Panc1 (cell line): ENCODE data around the gene APBB2. TPM values are rescaled to one million over a fixed set of nuclear protein-coding genes. Genes with fewer than 3 reads are reported as not detected.

ENCODE experiments used
- ATAC-seq: fragments of 200-7000 bp; cut with Tn5 transposase; 2 replicates; pipeline ENCODE4 v1.9.1; 2020; ENCODE audit warnings: mild to moderate bottlenecking, moderate library complexity
- BruUV-seq: library from RNA; stranded (reverse); fragments of 400-500 nt; replicated peaks from 2 replicates; lab custom pipeline; 2021; lab: Mats Ljungman, UMichigan
- CTCF ChIA-PET: fragments of 300-600 bp; sonication (Branson Sonifier 250); formaldehyde crosslinking; loops from one replicate; lab custom pipeline; 2022; ENCODE audit warnings: antibody characterized with exemption; lab: Charles Lee
- POLR2A ChIA-PET: fragments of 300-600 bp; sonication (Branson Sonifier 250); formaldehyde crosslinking; loops from one replicate; lab custom pipeline; 2022; ENCODE audit warnings: antibody characterized with exemption; lab: Charles Lee
- DNase-seq: peaks from one replicate; pipeline ENCODE4 v3.0.0-alpha.2; 2010; ENCODE audit warnings: low read depth, low spot score
- H3K27ac ChIP-seq: 2 replicates; pipeline ENCODE4 v1.5.1; 2011; ENCODE audit warnings: mild to moderate bottlenecking, low read length, inconsistent platforms
- H3K27me3 ChIP-seq: fragments of 200-500 bp; sonication (Bioruptor generic); 2 replicates; pipeline ENCODE4 v1.6.0; 2014; ENCODE audit warnings: low read length, inconsistent platforms; ENCODE audit not compliant: control insufficient read depth, insufficient read depth
- H3K36me3 ChIP-seq: fragments of 200-500 bp; sonication (Bioruptor generic); 2 replicates; pipeline ENCODE4 v1.5.1; 2014; ENCODE audit warnings: inconsistent platforms, mild to moderate bottlenecking, low read length, moderate library complexity; ENCODE audit not compliant: control insufficient read depth, insufficient read depth
- H3K4me1 ChIP-seq: 2 replicates; pipeline ENCODE4 v1.5.1; 2011; ENCODE audit warnings: inconsistent platforms, mild to moderate bottlenecking, low read length, moderate library complexity; ENCODE audit not compliant: control insufficient read depth, insufficient read depth
- H3K4me3 ChIP-seq, 2 experiments: 2 replicates each; pipeline ENCODE4 v1.5.1; 2011 to 2012; ENCODE audit warnings: low read depth in 2 of 2, low read length in 2 of 2, mild to moderate bottlenecking in 2 of 2, inconsistent platforms in 1 of 2, moderate library complexity in 1 of 2
- H3K9me3 ChIP-seq: fragments of 200-500 bp; sonication (Bioruptor generic); 2 replicates; pipeline ENCODE4 v1.5.1; 2014; ENCODE audit warnings: low read depth, mild to moderate bottlenecking, inconsistent platforms, low read length, moderate library complexity; ENCODE audit not compliant: control insufficient read depth, insufficient read depth
- CTCF ChIP-seq: fragments of 450-650 bp; IDR thresholded peaks from 2 replicates; pipeline ENCODE4 v1.5.1; 2017; ENCODE audit warnings: mild to moderate bottlenecking
- POLR2AphosphoS5 ChIP-seq: IDR thresholded peaks from 2 replicates; pipeline ENCODE4 v1.6.1; 2012; ENCODE audit warnings: mild to moderate bottlenecking, low read depth, low read length, moderate library complexity
- REST ChIP-seq, 2 experiments: IDR thresholded peaks; 2 replicates each; pipeline ENCODE4 v1.6.1; 2011 to 2012; ENCODE audit warnings: low read depth in 2 of 2, control low read depth in 1 of 2, low read length in 1 of 2, mild to moderate bottlenecking in 1 of 2, moderate library complexity in 1 of 2; ENCODE audit not compliant: insufficient read depth in 1 of 2
- SIN3A ChIP-seq: IDR thresholded peaks from 2 replicates; pipeline ENCODE4 v1.6.1; 2012; ENCODE audit warnings: low read depth, mild to moderate bottlenecking, low read length, moderate library complexity, borderline replicate concordance; ENCODE audit not compliant: insufficient read depth
- TCF7L2 ChIP-seq: IDR thresholded peaks from 2 replicates; pipeline ENCODE4 v1.6.1; 2011; ENCODE audit warnings: mild to moderate bottlenecking, low read depth, low read length, inconsistent platforms
- in situ Hi-C: cut with HindIII; loops from 2 replicates; pipeline ENCODE4 v1.10.0; 2016; ENCODE audit warnings: low sequenced_read_pairs, low pct_unique_long_range_greater_than_20kb
- intact Hi-C: fragments of 100-400 bp; cut with micrococcal nuclease; formaldehyde crosslinking; loops from one replicate; pipeline ENCODE4 v1.10.0; 2022; ENCODE audit not compliant: unreplicated experiment
- total RNA-seq: library from RNA; stranded (reverse); gene quantifications from one replicate; pipeline ENCODE4 v1.2.1, GENCODE V29; 2021; ENCODE audit not compliant: unreplicated experiment

The APBB2 gene
- total RNA-seq, 1 experiment from 2014 or later, result 27.1 TPM

- DNase-seq (no peak), ATAC-seq (no peak)
- H3K9me3 ChIP-seq, result no peaks in the 10 kb centered on the region
- H3K27ac ChIP-seq, result no peak overlapping the region
- TF ChIP-seq SIN3A (no peak), TCF7L2 (no peak), CTCF (no peak), POLR2AphosphoS5 (no peak), REST (IDR thresholded peaks at IDR 0.05; ENCODE audit: insufficient read depth in 1 of 2, low read depth in 2 of 2, low read length in 1 of 2) (no peak)
- no peaks in the 10 kb centered on the region for H3K4me1 ChIP-seq
- ChIA-PET POLR2A (no interaction called here), CTCF (interaction anchor here (0.5 kb wide), 1 partner anchor 573 kb away, joined by 3 read pairs; no protein-coding TSS in a partner anchor)
- in situ Hi-C loops, result no loop called here
- no peaks in the 10 kb centered on the region for H3K36me3 ChIP-seq
- H3K4me3 ChIP-seq, result no peak overlapping the region
- no TSS peak for BruUV-seq
- no peaks in the 10 kb centered on the region for H3K27me3 ChIP-seq
- intact Hi-C loops, result no loop called here
Observed at GRCh38 chr4:40825014-40825838, 389.1 kb downstream of the APBB2 start.

GRCh38 chr4:40822420-40823166 lies 391.7 kb downstream of the APBB2 start:
- no peaks in the 10 kb centered on the region for H3K9me3 ChIP-seq
- DNase-seq, result no peak
- POLR2A ChIA-PET, result no interaction called here
- TF ChIP-seq POLR2AphosphoS5, result no peak
- no peak for TF ChIP-seq REST (IDR thresholded peaks at IDR 0.05; ENCODE audit: insufficient read depth in 1 of 2, low read depth in 2 of 2, low read length in 1 of 2)
- TF ChIP-seq SIN3A, result no peak
- TF ChIP-seq CTCF, result no peak
- TF ChIP-seq TCF7L2, result no peak
- no peaks in the 10 kb centered on the region for H3K4me1 ChIP-seq
- no peaks in the 10 kb centered on the region for H3K27me3 ChIP-seq
- BruUV-seq, result no TSS peak
- H3K4me3 ChIP-seq, result no peak overlapping the region
- intact Hi-C loops (no loop called here), in situ Hi-C loops (no loop called here)
- no peak overlapping the region for H3K27ac ChIP-seq
- CTCF ChIA-PET, result no interaction called here
- no peaks in the 10 kb centered on the region for H3K36me3 ChIP-seq
- no peak for ATAC-seq
